GM12878 (cell line): ENCODE results near the gene SNN. TPM values are rescaled to one million over a fixed set of nuclear protein-coding genes. Genes with fewer than 3 reads are reported as not detected.
A peak's percentile ranks its signal among the peaks of the same experiment; 100 is the strongest.

Source experiments
- DPF2 ChIP-seq: fragments of 450-650 bp; IDR thresholded peaks from 2 replicates; pipeline ENCODE4 v1.6.1; 2017; ENCODE audit warnings: mild to moderate bottlenecking
- EP300 ChIP-seq, 2 experiments: fragments of 150-350 bp in 1 of 2; IDR thresholded peaks; 2 replicates each; pipeline ENCODE4 v1.6.1; 2011 to 2012; ENCODE audit warnings: low read depth in 2 of 2, low read length in 2 of 2, borderline replicate concordance in 1 of 2, improper control_type of control experiment in 1 of 2, inconsistent platforms in 1 of 2; ENCODE audit not compliant: control insufficient read depth in 1 of 2
- GABPA ChIP-seq: IDR thresholded peaks from 2 replicates; pipeline ENCODE4 v1.6.1; 2014; ENCODE audit warnings: antibody characterized with exemption, low read depth, mild to moderate bottlenecking, inconsistent platforms
- HDGF ChIP-seq: fragments of 450-650 bp; IDR thresholded peaks from 2 replicates; pipeline ENCODE4 v1.6.1; 2016; ENCODE audit warnings: antibody characterized with exemption
- HSF1 ChIP-seq: fragments of 150-350 bp; IDR thresholded peaks from 2 replicates; pipeline ENCODE4 v1.6.1; 2014; ENCODE audit warnings: mild to moderate bottlenecking, low read depth, low read length
- IRF4 ChIP-seq: IDR thresholded peaks from 2 replicates; pipeline ENCODE4 v1.6.1; 2011; ENCODE audit warnings: low read depth, low read length
- KAT2A ChIP-seq: conservative IDR thresholded peaks from 2 replicates; pipeline ENCODE4 v1.6.1; 2011; ENCODE audit warnings: low read depth, low read length; ENCODE audit not compliant: control insufficient read depth
- MXI1 ChIP-seq: fragments of 150-350 bp; IDR thresholded peaks from 2 replicates; pipeline ENCODE4 v1.6.1; 2011; ENCODE audit warnings: low read depth, mild to moderate bottlenecking, inconsistent platforms, low read length, improper control_type of control experiment
- NR2C2 ChIP-seq: IDR thresholded peaks from 2 replicates; pipeline ENCODE4 v1.6.1; 2011; ENCODE audit warnings: borderline replicate concordance, low read depth; ENCODE audit not compliant: control insufficient read depth, insufficient read length
- REST ChIP-seq: IDR thresholded peaks from 2 replicates; pipeline ENCODE4 v1.6.1; 2012; ENCODE audit warnings: mild to moderate bottlenecking, low read depth, low read length
- SREBF2 ChIP-seq: IDR thresholded peaks from 2 replicates; pipeline ENCODE4 v1.6.1; 2012; ENCODE audit warnings: mild to moderate bottlenecking, low read length
- SRF ChIP-seq, 2 experiments: IDR thresholded peaks; 2 replicates each; pipeline ENCODE4 v1.6.1; 2011; ENCODE audit warnings: low read depth in 2 of 2, low read length in 2 of 2, mild to moderate bottlenecking in 1 of 2, moderate library complexity in 1 of 2
- SUPT20H ChIP-seq: IDR thresholded peaks from 2 replicates; pipeline ENCODE4 v1.6.1; 2011; ENCODE audit warnings: low read depth, mild to moderate bottlenecking, low read length, moderate library complexity, borderline replicate concordance; ENCODE audit not compliant: control insufficient read depth
- polyA plus RNA-seq, 11 experiments: library from polyadenylated mRNA; depleted of rRNA in 4 of 11; unstranded in 6 of 11; stranded (reverse) in 5 of 11; fragments of >200 nt; fragmentation: Nextera tagmentation in 4 of 11; fragmentation: Illumina TruSeq in 1 of 11; extraction: Ambion mirVana in 4 of 11; extraction: Trizol in 1 of 11; gene quantifications; 1 replicate in 1 of 11; 2 replicates in 10 of 11; pipeline versions ENCODE4 v1.2.1 to v1.2.3, GENCODE V29; 2011 to 2016; ENCODE audit warnings: inconsistent platforms in 2 of 11, missing spikeins in 2 of 11, low read depth in 1 of 11
- total RNA-seq, 4 experiments: library from RNA; depleted of rRNA in 3 of 4; stranded (reverse); fragments of >200 nt in 3 of 4; fragmentation: Illumina TruSeq in 1 of 4; extraction: Trizol in 1 of 4; gene quantifications; 2 replicates each; pipeline versions ENCODE4 v1.2.1 to v1.2.3, GENCODE V29; 2013 to 2021
- TF ChIP-seq, protein P1 (sequence below): fragments of 450-650 bp; formaldehyde crosslinking; IDR thresholded peaks from 2 replicates; pipeline ENCODE4 v1.5.0; 2022; ENCODE audit warnings: mild to moderate bottlenecking, missing genetic modification characterization
- TF ChIP-seq, protein P2 (sequence below): fragments of 450-650 bp; IDR thresholded peaks from 2 replicates; pipeline ENCODE4 v1.6.1; 2017; ENCODE audit warnings: mild to moderate bottlenecking, low read depth, inconsistent platforms; ENCODE audit not compliant: poor library complexity, severe bottlenecking

The SNN gene
- total and polyA plus RNA-seq, 10 of the 15 experiments (the other 5 are each of a cell fraction or from before 2014, with no cell fraction given) = 2.2 to 43.4 (median 27.8) TPM

GRCh38 chr16:11689031-11689840, 21.0 kb downstream of the SNN start (continued):
- TF ChIP-seq, protein P1, sequence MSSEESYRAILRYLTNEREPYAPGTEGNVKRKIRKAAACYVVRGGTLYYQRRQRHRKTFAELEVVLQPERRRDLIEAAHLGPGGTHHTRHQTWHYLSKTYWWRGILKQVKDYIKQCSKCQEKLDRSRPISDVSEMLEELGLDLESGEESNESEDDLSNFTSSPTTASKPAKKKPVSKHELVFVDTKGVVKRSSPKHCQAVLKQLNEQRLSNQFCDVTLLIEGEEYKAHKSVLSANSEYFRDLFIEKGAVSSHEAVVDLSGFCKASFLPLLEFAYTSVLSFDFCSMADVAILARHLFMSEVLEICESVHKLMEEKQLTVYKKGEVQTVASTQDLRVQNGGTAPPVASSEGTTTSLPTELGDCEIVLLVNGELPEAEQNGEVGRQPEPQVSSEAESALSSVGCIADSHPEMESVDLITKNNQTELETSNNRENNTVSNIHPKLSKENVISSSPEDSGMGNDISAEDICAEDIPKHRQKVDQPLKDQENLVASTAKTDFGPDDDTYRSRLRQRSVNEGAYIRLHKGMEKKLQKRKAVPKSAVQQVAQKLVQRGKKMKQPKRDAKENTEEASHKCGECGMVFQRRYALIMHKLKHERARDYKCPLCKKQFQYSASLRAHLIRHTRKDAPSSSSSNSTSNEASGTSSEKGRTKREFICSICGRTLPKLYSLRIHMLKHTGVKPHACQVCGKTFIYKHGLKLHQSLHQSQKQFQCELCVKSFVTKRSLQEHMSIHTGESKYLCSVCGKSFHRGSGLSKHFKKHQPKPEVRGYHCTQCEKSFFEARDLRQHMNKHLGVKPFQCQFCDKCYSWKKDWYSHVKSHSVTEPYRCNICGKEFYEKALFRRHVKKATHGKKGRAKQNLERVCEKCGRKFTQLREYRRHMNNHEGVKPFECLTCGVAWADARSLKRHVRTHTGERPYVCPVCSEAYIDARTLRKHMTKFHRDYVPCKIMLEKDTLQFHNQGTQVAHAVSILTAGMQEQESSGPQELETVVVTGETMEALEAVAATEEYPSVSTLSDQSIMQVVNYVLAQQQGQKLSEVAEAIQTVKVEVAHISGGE (CRISPR knock-in tag) = no peak
- no peak for TF ChIP-seq SUPT20H
- TF ChIP-seq KAT2A = no peak
- 0 out of 2 replicates have a peak, but pooled peaks have one; percentile 24 for TF ChIP-seq GABPA
- no peak for TF ChIP-seq NR2C2
- no peak for TF ChIP-seq SRF (IDR thresholded peaks at IDR 0.05; ENCODE audit: low read depth in 2 of 2, low read length in 2 of 2)
- TF ChIP-seq SREBF2 = no peak
- no peak for TF ChIP-seq HSF1
- TF ChIP-seq, protein P2, sequence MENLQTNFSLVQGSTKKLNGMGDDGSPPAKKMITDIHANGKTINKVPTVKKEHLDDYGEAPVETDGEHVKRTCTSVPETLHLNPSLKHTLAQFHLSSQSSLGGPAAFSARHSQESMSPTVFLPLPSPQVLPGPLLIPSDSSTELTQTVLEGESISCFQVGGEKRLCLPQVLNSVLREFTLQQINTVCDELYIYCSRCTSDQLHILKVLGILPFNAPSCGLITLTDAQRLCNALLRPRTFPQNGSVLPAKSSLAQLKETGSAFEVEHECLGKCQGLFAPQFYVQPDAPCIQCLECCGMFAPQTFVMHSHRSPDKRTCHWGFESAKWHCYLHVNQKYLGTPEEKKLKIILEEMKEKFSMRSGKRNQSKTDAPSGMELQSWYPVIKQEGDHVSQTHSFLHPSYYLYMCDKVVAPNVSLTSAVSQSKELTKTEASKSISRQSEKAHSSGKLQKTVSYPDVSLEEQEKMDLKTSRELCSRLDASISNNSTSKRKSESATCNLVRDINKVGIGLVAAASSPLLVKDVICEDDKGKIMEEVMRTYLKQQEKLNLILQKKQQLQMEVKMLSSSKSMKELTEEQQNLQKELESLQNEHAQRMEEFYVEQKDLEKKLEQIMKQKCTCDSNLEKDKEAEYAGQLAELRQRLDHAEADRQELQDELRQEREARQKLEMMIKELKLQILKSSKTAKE = peak; percentile 66
- peak; percentile 84 to 95; a peak in 3 of 4 replicates for TF ChIP-seq EP300 (IDR thresholded peaks at IDR 0.05; ENCODE audit: borderline replicate concordance in 1 of 2, control insufficient read depth in 1 of 2, low read depth in 2 of 2, low read length in 2 of 2)
- 0 out of 2 replicates have a peak, but pooled peaks have one; percentile 36 for TF ChIP-seq IRF4
- peak; percentile 75; the same call in 1 of the 2 replicates for TF ChIP-seq MXI1
- TF ChIP-seq DPF2 = peak; percentile 98
- no peak for TF ChIP-seq REST
- TF ChIP-seq HDGF = no peak
